GM10248 (cell line): ENCODE data around the gene SAA2.

Source experiments
- CTCF ChIA-PET: fragments of 300-600 bp; sonication (Branson Sonifier 250); formaldehyde crosslinking; extraction: SDS; loops from one replicate; lab custom pipeline; 2021; ENCODE audit warnings: antibody characterized with exemption; lab: Yijun Ruan, JAX
- POLR2A ChIA-PET: fragments of 350-650 bp; sonication (Branson Sonifier 250); formaldehyde crosslinking; extraction: SDS; loops from one replicate; lab custom pipeline; 2020; ENCODE audit warnings: antibody characterized with exemption; lab: Yijun Ruan, JAX
- DNase-seq: peaks from one replicate; pipeline ENCODE4 v3.0.0; 2012; ENCODE audit errors: extremely low spot score
- CTCF ChIP-seq: IDR thresholded peaks from 2 replicates; pipeline ENCODE4 v1.5.1; 2012; ENCODE audit warnings: mild to moderate bottlenecking, low read depth; ENCODE audit errors: extremely low read depth, missing control alignments, control extremely low read depth

SAA2 gene

GRCh38 chr11:18236664-18237356 is 11.7 kb downstream of the SAA2 start, which contains the start of gene SAA4:
Gene SAA4, minus strand, starts transcription at chr11:18236802. Its CDS starts 876 bp downstream, at chr11:18235926.
- POLR2A ChIA-PET = no interaction called here
- no peak for TF ChIP-seq CTCF
- CTCF ChIA-PET = interaction anchor here (1.8 kb wide), 1 partner anchor 121 kb away, joined by 4 read pairs; no protein-coding TSS in a partner anchor
- no peak for DNase-seq

GRCh38 chr11:18235394-18236334 is 12.8 kb downstream of the SAA2 start:
- TF ChIP-seq CTCF = no peak
- ChIA-PET CTCF (interaction anchor here (1.0 to 4.2 kb wide), 2 partner anchors 9 to 130 kb away, joined by 3 to 27 read pairs; partner anchors contain the start of gene SAAL1), POLR2A (no interaction called here)
- DNase-seq = no peak

- no peak for DNase-seq
- TF ChIP-seq CTCF = no peak
- CTCF ChIA-PET = interaction anchor here (1.1 to 4.2 kb wide), 2 partner anchors 10 to 119 kb away, joined by 3 to 27 read pairs; no protein-coding TSS in a partner anchor
Measured at GRCh38 chr11:18233912-18234311, 14.6 kb downstream of the SAA2 start.

GRCh38 chr11:18230859-18231258 is 17.6 kb downstream of the SAA2 start:
- ChIA-PET POLR2A (interaction anchor here (0.5 kb wide), 1 partner anchor 1010 kb away, joined by 3 read pairs; no protein-coding TSS in a partner anchor), CTCF (interaction anchor here (0.9 to 9.2 kb wide), 6 partner anchors 13 to 491 kb away, joined by 3 to 63 read pairs (median 4); no protein-coding TSS in a partner anchor)
- TF ChIP-seq CTCF = no peak
- DNase-seq = no peak

More at GRCh38 chr11:18233912-18234311, 14.6 kb downstream of the SAA2 start:
- POLR2A ChIA-PET = no interaction called here

- peak; percentile 73 for DNase-seq
- POLR2A ChIA-PET = no interaction called here
- CTCF ChIA-PET = interaction anchor here (1.5 to 9.2 kb wide), 4 partner anchors 15 to 114 kb away, joined by 4 to 63 read pairs (median 8); no protein-coding TSS in a partner anchor
- no peak for TF ChIP-seq CTCF
Measured at GRCh38 chr11:18229501-18229900, 19.0 kb downstream of the SAA2 start.

- ChIA-PET POLR2A (no interaction called here), CTCF (interaction anchor here (1.0 to 9.2 kb wide), 2 partner anchors 18 to 111 kb away, joined by 5 to 63 read pairs; no protein-coding TSS in a partner anchor)
- DNase-seq = no peak
- no peak for TF ChIP-seq CTCF
Measured at GRCh38 chr11:18225913-18226312, 22.6 kb downstream of the SAA2 start.
